H9 (cell line): ENCODE results near the gene PDPN. TPM values are rescaled to one million over a fixed set of nuclear protein-coding genes. Genes with fewer than 3 reads are reported as not detected.

Source experiments
- DNase-seq: peaks from one replicate; pipeline ENCODE4 v3.0.0-alpha.2; 2017
- H2AFZ ChIP-seq: one replicate; pipeline ENCODE4 v1.6.1; 2013; ENCODE audit warnings: mild to moderate bottlenecking, low read length, control low read depth, moderate library complexity
- H2AK5ac ChIP-seq: 2 replicates; pipeline ENCODE4 v1.6.1; 2013; ENCODE audit warnings: low read length, control low read depth, mixed read lengths; ENCODE audit not compliant: insufficient read length
- H2BK120ac ChIP-seq: one replicate; pipeline ENCODE4 v1.6.1; 2013; ENCODE audit warnings: low read depth, mild to moderate bottlenecking, low read length, control low read depth, inconsistent platforms; ENCODE audit not compliant: poor library complexity, severe bottlenecking
- H2BK12ac ChIP-seq: 2 replicates; pipeline ENCODE4 v1.6.1; 2013; ENCODE audit warnings: low read length, control low read depth, mixed read lengths, low read depth; ENCODE audit not compliant: insufficient read length
- H2BK15ac ChIP-seq: 2 replicates; pipeline ENCODE4 v1.6.1; 2013; ENCODE audit warnings: low read depth, low read length, control low read depth
- H2BK20ac ChIP-seq: one replicate; pipeline ENCODE4 v1.6.1; 2013; ENCODE audit warnings: low read depth, mild to moderate bottlenecking, low read length, control low read depth, inconsistent platforms; ENCODE audit not compliant: poor library complexity, severe bottlenecking
- H2BK5ac ChIP-seq: 2 replicates; pipeline ENCODE4 v1.6.1; 2013; ENCODE audit warnings: low read length, control low read depth, mixed read lengths; ENCODE audit not compliant: insufficient read length
- H3K14ac ChIP-seq: 2 replicates; pipeline ENCODE4 v1.6.1; 2013; ENCODE audit warnings: low read length, control low read depth; ENCODE audit not compliant: insufficient read depth
- H3K18ac ChIP-seq: 2 replicates; pipeline ENCODE4 v1.6.1; 2013; ENCODE audit warnings: low read depth, mild to moderate bottlenecking, mixed read lengths, low read length, control low read depth; ENCODE audit not compliant: insufficient read length
- H3K23ac ChIP-seq: 2 replicates; pipeline ENCODE4 v1.6.1; 2013; ENCODE audit warnings: low read length, control low read depth, mixed read lengths, low read depth; ENCODE audit not compliant: insufficient read length
- H3K23me2 ChIP-seq: 2 replicates; pipeline ENCODE4 v1.6.1; 2013; ENCODE audit warnings: low read depth, mild to moderate bottlenecking, mixed read lengths, low read length, control low read depth; ENCODE audit not compliant: insufficient read length, poor library complexity, severe bottlenecking
- H3K27ac ChIP-seq: 2 replicates; pipeline ENCODE4 v1.5.1; 2013; ENCODE audit warnings: low read length, control low read depth, mixed read lengths, low read depth; ENCODE audit not compliant: insufficient read length
- H3K27me3 ChIP-seq: 2 replicates; pipeline ENCODE4 v1.6.1; 2013; ENCODE audit warnings: low read length, control low read depth, inconsistent platforms; ENCODE audit not compliant: insufficient read depth
- H3K4ac ChIP-seq: 2 replicates; pipeline ENCODE4 v1.6.1; 2013; ENCODE audit warnings: low read depth, mild to moderate bottlenecking, control low read depth, inconsistent platforms, low read length, moderate library complexity
- H3K4me1 ChIP-seq: 2 replicates; pipeline ENCODE4 v1.6.1; 2013; ENCODE audit warnings: low read length, control low read depth, inconsistent platforms; ENCODE audit not compliant: insufficient read depth
- H3K4me2 ChIP-seq: 2 replicates; pipeline ENCODE4 v1.6.1; 2013; ENCODE audit warnings: low read length, control low read depth, mixed read lengths; ENCODE audit not compliant: insufficient read length, insufficient read depth
- H3K56ac ChIP-seq: 2 replicates; pipeline ENCODE4 v1.6.1; 2013; ENCODE audit warnings: low read depth, mild to moderate bottlenecking, mixed read lengths, low read length, control low read depth; ENCODE audit not compliant: insufficient read length
- H3K79me1 ChIP-seq: 2 replicates; pipeline ENCODE4 v1.6.1; 2013; ENCODE audit warnings: low read depth, mild to moderate bottlenecking, moderate library complexity, low read length, control low read depth, inconsistent platforms; ENCODE audit not compliant: insufficient read depth, poor library complexity, severe bottlenecking
- H3K79me2 ChIP-seq: 2 replicates; pipeline ENCODE4 v1.6.1; 2013; ENCODE audit warnings: low read length, control low read depth, inconsistent platforms; ENCODE audit not compliant: insufficient read depth
- H3K9ac ChIP-seq: 2 replicates; pipeline ENCODE4 v1.6.1; 2013; ENCODE audit warnings: low read length, control low read depth, mixed read lengths; ENCODE audit not compliant: insufficient read length; ENCODE audit errors: extremely low read depth
- H3K9me3 ChIP-seq: one replicate; pipeline ENCODE4 v1.6.1; 2013; ENCODE audit warnings: low read depth, low read length, inconsistent platforms; ENCODE audit not compliant: control insufficient read depth
- H3T11ph ChIP-seq: one replicate; pipeline ENCODE4 v1.6.1; 2013; ENCODE audit warnings: mild to moderate bottlenecking, low read length, control low read depth, inconsistent platforms
- H4K20me1 ChIP-seq: one replicate; pipeline ENCODE4 v1.6.1; 2013; ENCODE audit not compliant: control insufficient read depth, insufficient read length, insufficient read depth
- H4K5ac ChIP-seq: 2 replicates; pipeline ENCODE4 v1.6.1; 2013; ENCODE audit warnings: low read depth, mild to moderate bottlenecking, mixed read lengths, low read length, control low read depth; ENCODE audit not compliant: insufficient read length
- H4K8ac ChIP-seq: replicated peaks from 2 replicates; pipeline ENCODE4 v1.6.1; 2013; ENCODE audit warnings: low read length, control low read depth, mixed read lengths, low read depth; ENCODE audit not compliant: insufficient read length
- H4K91ac ChIP-seq: 2 replicates; pipeline ENCODE4 v1.6.1; 2013; ENCODE audit warnings: low read depth, mild to moderate bottlenecking, moderate library complexity, mixed read lengths, low read length, control low read depth; ENCODE audit not compliant: insufficient read length
- H3K27ac Mint-ChIP-seq, 3 experiments: 2 replicates in 2 of 3; 3 replicates in 1 of 3; pipeline ENCODE4 v1.8.0; 2020 to 2021; ENCODE audit warnings: mixed read lengths in 3 of 3, mild to moderate bottlenecking in 1 of 3, moderate library complexity in 1 of 3
- H3K27me3 Mint-ChIP-seq: 2 replicates; pipeline ENCODE4 v1.8.0; 2021; ENCODE audit warnings: low read depth, mild to moderate bottlenecking, moderate library complexity, mixed read lengths
- H3K36me3 Mint-ChIP-seq, 3 experiments: 2 replicates in 2 of 3; 3 replicates in 1 of 3; pipeline ENCODE4 v1.8.0; 2020 to 2021; ENCODE audit warnings: low read depth in 3 of 3, mixed read lengths in 3 of 3; ENCODE audit not compliant: insufficient read depth in 1 of 3
- H3K4me1 Mint-ChIP-seq, 2 experiments: 2 replicates each; pipeline ENCODE4 v1.8.0; 2020; ENCODE audit warnings: mixed read lengths in 2 of 2
- H3K4me3 Mint-ChIP-seq, 2 experiments: 2 replicates in 1 of 2; 3 replicates in 1 of 2; pipeline ENCODE4 v1.8.0; 2020 to 2021; ENCODE audit warnings: mild to moderate bottlenecking in 2 of 2, mixed read lengths in 2 of 2, moderate library complexity in 1 of 2
- H3K9me3 Mint-ChIP-seq, 2 experiments: 2 replicates in 1 of 2; 3 replicates in 1 of 2; pipeline ENCODE4 v1.8.0; 2020; ENCODE audit warnings: mild to moderate bottlenecking in 2 of 2, mixed read lengths in 2 of 2, moderate library complexity in 1 of 2
- CTCF ChIP-seq: fragments of 200-600 bp; sonication (generic); conservative IDR thresholded peaks from 3 replicates; pipeline ENCODE4 v1.8.0; 2021; ENCODE audit warnings: antibody characterized with exemption, mild to moderate bottlenecking
- WGBS: extraction: QIAGEN DNeasy Blood & Tissue Kit; methylation state at CpG from one replicate; pipeline ENCODE4 v1.1.7; 2013; ENCODE audit warnings: missing lambda C conversion rate, low lambda C conversion rate, mixed read lengths; ENCODE audit not compliant: insufficient read length; ENCODE audit errors: extremely low coverage; 5-methylcytosine and 5-hydroxymethylcytosine counted together
- total RNA-seq: library from RNA; stranded (reverse); gene quantifications from 2 replicates; pipeline ENCODE4 v1.2.1, GENCODE V29; 2021

The PDPN gene
- total RNA-seq, 1 experiment from 2014 or later: 205 TPM

DNA sequence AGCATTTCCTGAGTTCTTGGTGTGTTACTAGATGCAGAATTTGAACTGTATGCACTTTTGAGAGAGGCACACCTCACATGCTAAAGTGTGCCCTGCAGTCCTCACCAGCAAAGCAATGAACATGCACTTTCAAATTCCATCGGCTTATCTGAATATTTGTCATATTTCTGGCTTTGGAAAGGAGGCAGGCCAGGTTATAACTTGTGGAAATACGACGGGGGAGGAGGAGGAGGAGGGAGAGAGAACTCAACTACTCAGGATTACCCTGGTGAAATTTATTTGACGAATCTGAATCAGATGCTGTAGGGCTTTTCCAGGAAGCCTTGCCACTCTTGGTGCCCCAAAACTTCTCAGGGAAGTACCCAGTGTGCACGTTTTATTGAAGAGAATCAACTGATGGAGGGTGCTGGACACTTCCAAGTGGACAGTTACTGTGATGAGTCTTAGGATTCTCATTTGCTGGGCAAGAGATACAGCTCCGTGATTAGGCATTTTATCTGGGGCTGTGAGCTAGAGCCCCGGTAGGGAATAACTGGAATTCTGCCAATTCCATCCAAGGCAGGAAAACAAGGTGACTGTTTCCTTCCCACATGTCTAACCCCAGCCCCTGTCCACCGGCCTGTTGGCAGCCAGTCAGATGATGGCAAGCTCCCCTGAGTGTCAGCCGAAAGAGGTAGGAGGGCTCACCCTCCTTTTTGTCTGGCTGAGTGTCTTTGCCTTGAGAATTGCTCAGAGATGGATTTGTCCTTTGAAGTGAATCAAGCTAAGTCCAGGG, 3.8 kb downstream of the PDPN start:
- Histone ChIP-seq H3K9me3 (no peaks in the 10 kb centered on the region), H3K18ac (no peak overlapping the region), H4K20me1 (no peaks in the 10 kb centered on the region), H3K56ac (no peak overlapping the region), H2BK12ac (no peak overlapping the region), H4K5ac (no peak overlapping the region), H3T11ph (no peak overlapping the region), H3K4me2 (no peak overlapping the region), H3K79me2 (peaks cover 17% of the 10 kb centered on the region; the same call in 1 of the 2 replicates), H2AK5ac (no peak overlapping the region), H2AFZ (no peak overlapping the region), H2BK120ac (no peak overlapping the region), H4K91ac (no peak overlapping the region), H3K4me1 (peaks cover 11% of the 10 kb centered on the region), H3K14ac (no peak overlapping the region), H3K9ac (no peak overlapping the region), H3K23ac (no peak overlapping the region), H3K27ac (no peak overlapping the region), H3K27me3 (no peaks in the 10 kb centered on the region), H3K4ac (no peak overlapping the region), H2BK20ac (no peak overlapping the region), H4K8ac (no peak overlapping the region), H2BK15ac (no peak overlapping the region), H3K23me2 (peaks cover 9% of the 10 kb centered on the region), H3K79me1 (peaks cover 5% of the 10 kb centered on the region), H2BK5ac (no peak overlapping the region)
- DNase-seq: no peak
- Mint-ChIP-seq H3K4me1 (peaks cover 50 to 53% of the 10 kb centered on the region in 2 experiments), H3K9me3 (no peaks in the 10 kb centered on the region), H3K27me3 (no peaks in the 10 kb centered on the region), H3K27ac (peak overlapping the region; percentile 39 to 92 (median 79); a peak in 5 of 7 replicates), H3K4me3 (peak overlapping the region in 1 of 2 experiments; percentile 48; a peak in 1 of 5 replicates), H3K36me3 (peaks cover 21 to 45% (median 37%) of the 10 kb centered on the region in 3 experiments; a peak in 6 of 7 replicates)
- whole genome bisulfite sequencing: no CpG with 5 or more reads among the region's 9 CpGs
- no peak for TF ChIP-seq CTCF
